Daoy (cell line): ENCODE data around the gene SLC16A12. TPM values are rescaled to one million over a fixed set of nuclear protein-coding genes. Genes with fewer than 3 reads are reported as not detected.
"Not testable (repeated sequence)": the region's sequence is repeated elsewhere in the genome, so short reads cannot be mapped to it uniquely, and the experiment has no call there.

ENCODE experiments used
- DNase-seq: peaks from one replicate; pipeline ENCODE4 v3.0.0-alpha.2; 2015; ENCODE audit warnings: low read depth
- total RNA-seq: library from RNA; depleted of rRNA; stranded (reverse); fragments of >200 nt; shearing (Covaris generic); gene quantifications from 2 replicates; pipeline ENCODE4 v1.2.3, GENCODE V29; 2014

The SLC16A12 gene
- total RNA-seq, 1 experiment from 2014 or later = 0.06 TPM

GRCh38 chr10:89548673-89549072, 13.3 kb upstream of the SLC16A12 start:
- DNase-seq = no peak

GRCh38 chr10:89547853-89548513, 12.6 kb upstream of the SLC16A12 start:
- no peak for DNase-seq

- not testable (repeated sequence) for DNase-seq
These were observed 11.3 kb upstream of the SLC16A12 start for GRCh38 chr10:89546651-89547050.

GRCh38 chr10:89543841-89544240, 8.4 kb upstream of the SLC16A12 start:
- DNase-seq = no peak

- DNase-seq = no peak
These were observed 5.1 kb upstream of the SLC16A12 start for GRCh38 chr10:89540420-89540949.

GRCh38 chr10:89537364-89537763, 2.0 kb upstream of the SLC16A12 start:
- DNase-seq = no peak

- DNase-seq = no peak
These were observed 590 bp upstream of the SLC16A12 start for GRCh38 chr10:89536013-89536354.

GRCh38 chr10:89534826-89535166, 598 bp downstream of the SLC16A12 start:
- no peak for DNase-seq

GRCh38 chr10:89532476-89532875, 2.9 kb downstream of the SLC16A12 start:
- no peak for DNase-seq

GRCh38 chr10:89531359-89531758, 4.0 kb downstream of the SLC16A12 start:
- no peak for DNase-seq

GRCh38 chr10:89529711-89530110, 5.7 kb downstream of the SLC16A12 start:
- DNase-seq = not testable (repeated sequence)

GRCh38 chr10:89526358-89526757, 9.0 kb downstream of the SLC16A12 start:
- no peak for DNase-seq

- DNase-seq = no peak
These were observed 9.8 kb downstream of the SLC16A12 start for GRCh38 chr10:89525556-89525955.

- DNase-seq = no peak
These were observed 11.1 kb downstream of the SLC16A12 start for GRCh38 chr10:89524279-89524678.

- no peak for DNase-seq
These were observed 12.1 kb downstream of the SLC16A12 start for GRCh38 chr10:89523274-89523673.

- DNase-seq = no peak
These were observed 12.9 kb downstream of the SLC16A12 start for GRCh38 chr10:89522463-89522862.

GRCh38 chr10:89521368-89521767, 14.0 kb downstream of the SLC16A12 start:
- DNase-seq = no peak

- no peak for DNase-seq
These were observed 14.7 kb downstream of the SLC16A12 start for GRCh38 chr10:89520706-89521105.

GRCh38 chr10:89518876-89519842, 16.2 kb downstream of the SLC16A12 start:
- peak; percentile 55 for DNase-seq

GRCh38 chr10:89518108-89518507, 17.3 kb downstream of the SLC16A12 start:
- DNase-seq = no peak

- peak; percentile 92 for DNase-seq
These were observed 19.1 kb downstream of the SLC16A12 start for GRCh38 chr10:89516149-89516832.
